Keratinocyte (primary cell): ENCODE data around the gene LRRFIP2. TPM values are rescaled to one million over a fixed set of nuclear protein-coding genes. Genes with fewer than 3 reads are reported as not detected.
"Not testable (repeated sequence)": the region's sequence is repeated elsewhere in the genome, so short reads cannot be mapped to it uniquely, and the experiment has no call there.

Experiments
- DNase-seq: peaks from one replicate; pipeline ENCODE4 v3.0.0-alpha.2; 2011; ENCODE audit warnings: low read depth, missing footprints, low spot score
- FAIRE-seq: peaks from 2 replicates; lab custom pipeline; 2011; peaks lifted over from hg19 to GRCh38; lab: Jason Lieb, UNC
- H2AFZ ChIP-seq: 2 replicates; pipeline ENCODE4 v1.6.0; 2012; ENCODE audit warnings: low read length, control low read depth, inconsistent platforms; ENCODE audit not compliant: control insufficient read depth
- H3K27ac ChIP-seq: 2 replicates; pipeline ENCODE4 v1.5.1; 2011; ENCODE audit warnings: low read length; ENCODE audit not compliant: control insufficient read depth, insufficient read depth
- H3K27me3 ChIP-seq: 3 replicates; pipeline ENCODE4 v1.6.0; 2011; ENCODE audit warnings: low read length; ENCODE audit not compliant: control insufficient read depth, insufficient read depth; ENCODE audit errors: extremely low read depth
- H3K36me3 ChIP-seq, 2 experiments: 2 replicates in 1 of 2; 3 replicates in 1 of 2; pipeline ENCODE4 v1.5.1; 2011; ENCODE audit warnings: low read length in 2 of 2, mild to moderate bottlenecking in 1 of 2; ENCODE audit not compliant: control insufficient read depth in 2 of 2, insufficient read depth in 2 of 2; ENCODE audit errors: extremely low read depth in 1 of 2
- H3K4me1 ChIP-seq: 3 replicates; pipeline ENCODE4 v1.5.1; 2011; ENCODE audit warnings: low read length; ENCODE audit not compliant: control insufficient read depth, insufficient read depth; ENCODE audit errors: extremely low read depth
- H3K4me2 ChIP-seq: 3 replicates; pipeline ENCODE4 v1.6.0; 2011; ENCODE audit warnings: low read depth, low read length; ENCODE audit not compliant: control insufficient read depth, insufficient read depth; ENCODE audit errors: extremely low read depth
- H3K4me3 ChIP-seq, 3 experiments: fragments of 200-600 bp in 1 of 3; sonication (generic) in 1 of 3; 2 replicates in 2 of 3; 3 replicates in 1 of 3; pipeline ENCODE4 v1.5.1; 2011 to 2016; ENCODE audit warnings: low read length in 3 of 3, mild to moderate bottlenecking in 3 of 3, control low read depth in 2 of 3, inconsistent platforms in 1 of 3, low read depth in 1 of 3, mixed read lengths in 1 of 3, mixed run types in 1 of 3, moderate library complexity in 1 of 3; ENCODE audit not compliant: control insufficient read depth in 2 of 3, insufficient read depth in 2 of 3; ENCODE audit errors: extremely low read depth in 1 of 3
- H3K79me2 ChIP-seq: 2 replicates; pipeline ENCODE4 v1.6.0; 2012; ENCODE audit warnings: low read length; ENCODE audit not compliant: control insufficient read depth, insufficient read depth
- H3K9ac ChIP-seq: 3 replicates; pipeline ENCODE4 v1.6.0; 2011; ENCODE audit warnings: low read length; ENCODE audit not compliant: control insufficient read depth, insufficient read depth; ENCODE audit errors: extremely low read depth
- H3K9me1 ChIP-seq: 3 replicates; pipeline ENCODE4 v1.6.0; 2011; ENCODE audit warnings: low read length; ENCODE audit not compliant: control insufficient read depth, insufficient read depth; ENCODE audit errors: extremely low read depth
- H3K9me3 ChIP-seq: 2 replicates; pipeline ENCODE4 v1.5.1; 2012; ENCODE audit warnings: low read depth, low read length; ENCODE audit not compliant: control insufficient read depth
- H4K20me1 ChIP-seq: 3 replicates; pipeline ENCODE4 v1.6.0; 2011; ENCODE audit warnings: low read length; ENCODE audit not compliant: control insufficient read depth, insufficient read depth; ENCODE audit errors: extremely low read depth
- CTCF ChIP-seq, 3 experiments: IDR thresholded peaks in 1 of 3; conservative IDR thresholded peaks in 1 of 3; optimal IDR thresholded peaks in 1 of 3; 2 replicates in 2 of 3; 3 replicates in 1 of 3; pipeline versions ENCODE3 to v1.5.1; 2011; ENCODE audit warnings: low read length in 3 of 3, mild to moderate bottlenecking in 3 of 3, moderate library complexity in 2 of 3, control low read depth in 1 of 3, inconsistent platforms in 1 of 3; ENCODE audit not compliant: insufficient read depth in 2 of 3; ENCODE audit errors: extremely low read depth in 1 of 3
- EZH2 ChIP-seq: IDR thresholded peaks from one replicate; pipeline ENCODE4 v1.6.1; 2012; ENCODE audit warnings: inconsistent platforms, mild to moderate bottlenecking, low read length, moderate library complexity
- dilution Hi-C: fragments of 300-500 bp; cut with MboI; formaldehyde crosslinking; loops from one replicate; pipeline ENCODE4 v1.7.0; 2020; ENCODE audit warnings: low sequenced_read_pairs; ENCODE audit not compliant: extremely low pct_ligation_motif_present
- polyA plus RNA-seq, 5 experiments: library from polyadenylated mRNA; depleted of rRNA in 3 of 5; stranded (reverse) in 3 of 5; stranded (forward) in 1 of 5; unstranded in 1 of 5; fragments of >200 nt; gene quantifications; 1 replicate in 1 of 5; 2 replicates in 3 of 5; 3 replicates in 1 of 5; pipeline versions ENCODE4 v1.2.1 to v1.2.3, GENCODE V29; 2011 to 2012; ENCODE audit warnings: missing spikeins in 2 of 5, low read depth in 1 of 5, low replicate concordance in 1 of 5

The LRRFIP2 gene
- polyA plus RNA-seq, 1 donor (not counting 4 experiments of a cell fraction or from before 2014, with no cell fraction given) = 70.3 TPM

DNA sequence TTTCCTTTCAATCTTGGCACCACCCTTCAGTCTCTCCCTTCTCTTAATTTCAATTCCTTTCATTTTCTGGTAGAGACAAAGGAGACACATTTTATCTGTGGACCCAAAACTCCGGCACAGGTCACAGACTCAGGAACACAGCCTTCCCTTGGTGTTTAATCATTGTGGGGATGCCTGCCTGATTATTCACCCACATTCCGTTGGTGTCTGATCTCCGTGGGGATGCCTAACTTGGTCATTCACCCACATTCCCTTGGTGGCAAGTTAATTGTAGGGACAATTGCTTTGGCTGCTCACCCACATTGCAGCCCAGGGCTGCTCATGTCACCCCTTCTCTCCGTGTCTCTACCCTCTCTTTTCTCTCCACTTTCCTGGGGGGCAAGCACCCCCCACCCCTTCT, 31.7 kb upstream of the LRRFIP2 start:
- dilution Hi-C loops, H3K27me3 ChIP-seq, H3K4me3 ChIP-seq, H3K9ac ChIP-seq, H4K20me1 ChIP-seq, H3K27ac ChIP-seq, H3K79me2 ChIP-seq, H3K4me2 ChIP-seq, FAIRE-seq, H2AFZ ChIP-seq, H3K36me3 ChIP-seq, DNase-seq, H3K9me1 ChIP-seq, H3K9me3 ChIP-seq: not testable (repeated sequence)
- H3K4me1 ChIP-seq = peaks cover 16% of the 10 kb centered on the region

GRCh38 chr3:37204314-37204713, 29.9 kb upstream of the LRRFIP2 start:
- TF ChIP-seq CTCF (optimal IDR thresholded peaks at IDR 0.05 in 1 of 3, IDR thresholded peaks at IDR 0.05 in 1 of 3, conservative IDR thresholded peaks at IDR 0.05 in 1 of 3; ENCODE audit: extremely low read depth in 1 of 3, insufficient read depth in 2 of 3, low read length in 3 of 3) (no peak), EZH2 (no peak)
- Histone ChIP-seq H3K4me2 (no peak overlapping the region), H4K20me1 (no peaks in the 10 kb centered on the region), H3K36me3 (no peaks in the 10 kb centered on the region), H2AFZ (no peak overlapping the region), H3K4me3 (no peak overlapping the region), H3K79me2 (no peaks in the 10 kb centered on the region), H3K9ac (no peak overlapping the region), H3K27me3 (no peaks in the 10 kb centered on the region), H3K9me3 (no peaks in the 10 kb centered on the region), H3K27ac (no peak overlapping the region), H3K4me1 (peaks cover 5% of the 10 kb centered on the region), H3K9me1 (no peaks in the 10 kb centered on the region)
- dilution Hi-C loops = no loop called here
- FAIRE-seq = no peak
- no peak for DNase-seq

DNA sequence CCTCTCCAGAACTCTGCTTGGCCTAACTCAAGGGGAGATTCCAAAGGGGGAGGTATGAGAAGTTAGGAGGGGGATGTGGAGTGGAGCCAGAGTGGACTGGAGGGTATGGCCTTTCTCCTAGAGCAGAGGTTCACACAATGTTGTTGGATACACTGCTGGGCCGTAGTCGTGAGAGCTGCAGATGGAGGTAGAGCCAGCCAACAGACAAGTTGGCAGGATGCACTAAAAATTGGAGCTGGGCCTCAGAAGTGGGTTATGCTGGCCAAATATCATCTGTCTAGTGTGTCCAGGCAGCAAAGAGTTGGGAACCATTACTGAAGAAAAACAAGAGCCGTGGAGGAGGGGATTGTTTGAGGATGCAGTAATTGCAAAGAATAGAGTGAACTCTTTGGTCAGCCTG, 27.7 kb upstream of the LRRFIP2 start:
- no peak for FAIRE-seq
- dilution Hi-C loops = no loop called here

More for the DNA sequence above, 27.7 kb upstream of the LRRFIP2 start:
- Histone ChIP-seq H3K9ac (no peak overlapping the region), H3K27ac (no peak overlapping the region), H3K4me3 (no peak overlapping the region), H3K27me3 (no peaks in the 10 kb centered on the region), H3K9me1 (no peaks in the 10 kb centered on the region), H4K20me1 (no peaks in the 10 kb centered on the region), H3K4me2 (no peak overlapping the region), H3K36me3 (no peaks in the 10 kb centered on the region), H3K79me2 (no peaks in the 10 kb centered on the region), H2AFZ (no peak overlapping the region), H3K4me1 (peaks cover 28% of the 10 kb centered on the region), H3K9me3 (no peaks in the 10 kb centered on the region)
- TF ChIP-seq CTCF (optimal IDR thresholded peaks at IDR 0.05 in 1 of 3, IDR thresholded peaks at IDR 0.05 in 1 of 3, conservative IDR thresholded peaks at IDR 0.05 in 1 of 3; ENCODE audit: extremely low read depth in 1 of 3, insufficient read depth in 2 of 3, low read length in 3 of 3) (no peak), EZH2 (no peak)
- no peak for DNase-seq
